Vagina (tissue), 2 donors: ENCODE data around the gene KCNC1. TPM values are rescaled to one million over a fixed set of nuclear protein-coding genes. Genes with fewer than 3 reads are reported as not detected.

Experiments used
- DNase-seq, 2 donors: peaks; one replicate each; pipeline ENCODE4 v3.0.0-alpha.2; 2017; ENCODE audit errors: extremely low spot score in 2 of 2
- H3K27ac ChIP-seq: fragments of 200-600 bp; sonication (generic); one replicate; pipeline ENCODE4 v1.5.1; 2019
- H3K27me3 ChIP-seq: fragments of 200-600 bp; sonication (generic); one replicate; pipeline ENCODE4 v1.5.1; 2019
- H3K36me3 ChIP-seq, 2 donors: fragments of 200-600 bp; sonication (generic); one replicate each; pipeline ENCODE4 v1.5.1; 2017 to 2019
- H3K4me1 ChIP-seq: fragments of 200-600 bp; sonication (generic); one replicate; pipeline ENCODE4 v1.5.1; 2019
- H3K4me3 ChIP-seq, 2 donors: fragments of 200-600 bp; sonication (generic); 1 replicate in 1 of 2; 2 replicates in 1 of 2; pipeline ENCODE4 v1.5.1; 2016 to 2019
- H3K9me3 ChIP-seq: fragments of 200-600 bp; sonication (generic); one replicate; pipeline ENCODE4 v1.5.1; 2019
- CTCF ChIP-seq, 3 experiments: fragments of 450-650 bp in 2 of 3; fragments of 200-600 bp in 1 of 3; sonication (generic) in 1 of 3; IDR thresholded peaks; one replicate each; pipeline ENCODE4 v1.5.1; 2017 to 2019; ENCODE audit warnings: antibody characterized with exemption in 3 of 3, mild to moderate bottlenecking in 2 of 3, moderate library complexity in 2 of 3
- POLR2A ChIP-seq, 2 donors: fragments of 450-650 bp; IDR thresholded peaks; one replicate each; pipeline ENCODE4 v1.6.1; 2017; ENCODE audit warnings: antibody characterized with exemption in 2 of 2, mild to moderate bottlenecking in 2 of 2, moderate library complexity in 2 of 2
- POLR2AphosphoS5 ChIP-seq, 2 donors: sonication (generic); formaldehyde crosslinking; IDR thresholded peaks; one replicate each; pipeline ENCODE4 v1.9.0; 2017; ENCODE audit warnings: antibody characterized with exemption in 2 of 2, mild to moderate bottlenecking in 2 of 2, low read depth in 1 of 2; ENCODE audit not compliant: insufficient read depth in 1 of 2
- intact Hi-C: fragments of 100-400 bp; cut with DNase I; formaldehyde crosslinking; loops from one replicate; pipeline ENCODE4 v1.15.1; 2023
- total RNA-seq: library from RNA; depleted of rRNA; stranded (reverse); fragments of >200 nt; gene quantifications from one replicate; pipeline ENCODE4 v1.2.3, GENCODE V29; 2016

The KCNC1 gene
- total RNA-seq, 1 donor from 2014 or later, result 0.49 TPM

GRCh38 chr11:17703951-17704350 lies 30.6 kb upstream of the KCNC1 start:
- no peaks in the 10 kb centered on the region for H3K9me3 ChIP-seq
- H3K27ac ChIP-seq, result no peak overlapping the region
- no peak for TF ChIP-seq POLR2A (IDR thresholded peaks at IDR 0.05)
- no peak for TF ChIP-seq POLR2AphosphoS5 (IDR thresholded peaks at IDR 0.05; ENCODE audit: insufficient read depth in 1 of 2, low read depth in 1 of 2)
- TF ChIP-seq CTCF (IDR thresholded peaks at IDR 0.05), result no peak
- no peaks in the 10 kb centered on the region for H3K4me1 ChIP-seq
- H3K36me3 ChIP-seq, result no peaks in the 10 kb centered on the region
- no peak overlapping the region for H3K4me3 ChIP-seq
- intact Hi-C loops, result no loop called here
- no peaks in the 10 kb centered on the region for H3K27me3 ChIP-seq
- DNase-seq, result no peak

GRCh38 chr11:17707830-17708229 lies 26.8 kb upstream of the KCNC1 start:
- TF ChIP-seq CTCF (IDR thresholded peaks at IDR 0.05), result no peak
- no peak for TF ChIP-seq POLR2A (IDR thresholded peaks at IDR 0.05)
- TF ChIP-seq POLR2AphosphoS5 (IDR thresholded peaks at IDR 0.05; ENCODE audit: insufficient read depth in 1 of 2, low read depth in 1 of 2), result no peak
- no peak overlapping the region for H3K27ac ChIP-seq
- no peaks in the 10 kb centered on the region for H3K4me1 ChIP-seq
- H3K4me3 ChIP-seq, result no peak overlapping the region
- no peaks in the 10 kb centered on the region for H3K27me3 ChIP-seq
- H3K9me3 ChIP-seq, result no peaks in the 10 kb centered on the region
- intact Hi-C loops, result no loop called here
- no peak for DNase-seq
- H3K36me3 ChIP-seq, result no peaks in the 10 kb centered on the region

DNA sequence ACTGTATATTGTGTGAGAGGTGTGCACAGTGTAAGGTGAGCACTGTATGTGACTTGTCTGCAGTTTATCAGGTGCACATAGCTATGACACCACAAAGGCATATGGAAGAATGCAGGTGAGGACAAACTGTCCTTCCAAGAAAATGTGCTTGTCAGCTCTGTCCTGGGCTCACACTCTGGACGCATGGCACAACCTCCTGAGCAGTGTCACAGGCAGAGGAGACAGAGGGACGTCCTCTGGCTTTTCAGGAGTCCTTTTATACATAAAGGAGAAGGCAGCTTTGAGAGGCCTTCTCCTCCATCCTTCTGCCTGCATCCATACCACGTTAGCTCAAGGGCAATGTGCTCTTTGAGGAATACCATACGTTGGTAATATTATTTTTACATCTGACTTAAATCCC lies 22.7 kb upstream of the KCNC1 start:
- Histone ChIP-seq H3K4me1 (no peaks in the 10 kb centered on the region), H3K27me3 (no peaks in the 10 kb centered on the region), H3K4me3 (no peak overlapping the region), H3K36me3 (no peaks in the 10 kb centered on the region), H3K9me3 (no peaks in the 10 kb centered on the region), H3K27ac (no peak overlapping the region)
- no peak for DNase-seq
- intact Hi-C loops, result no loop called here
- no peak for TF ChIP-seq CTCF (IDR thresholded peaks at IDR 0.05)
- no peak for TF ChIP-seq POLR2A (IDR thresholded peaks at IDR 0.05)
- TF ChIP-seq POLR2AphosphoS5 (IDR thresholded peaks at IDR 0.05; ENCODE audit: insufficient read depth in 1 of 2, low read depth in 1 of 2), result no peak

- Histone ChIP-seq H3K4me1 (no peaks in the 10 kb centered on the region), H3K36me3 (no peaks in the 10 kb centered on the region), H3K27me3 (no peaks in the 10 kb centered on the region), H3K27ac (no peak overlapping the region), H3K9me3 (no peaks in the 10 kb centered on the region), H3K4me3 (no peak overlapping the region)
- intact Hi-C loops, result no loop called here
- DNase-seq, result no peak
- TF ChIP-seq POLR2AphosphoS5 (IDR thresholded peaks at IDR 0.05; ENCODE audit: insufficient read depth in 1 of 2, low read depth in 1 of 2) (no peak), POLR2A (IDR thresholded peaks at IDR 0.05) (no peak), CTCF (IDR thresholded peaks at IDR 0.05) (no peak)
These were observed 20.7 kb upstream of the KCNC1 start for GRCh38 chr11:17713851-17714250.

DNA sequence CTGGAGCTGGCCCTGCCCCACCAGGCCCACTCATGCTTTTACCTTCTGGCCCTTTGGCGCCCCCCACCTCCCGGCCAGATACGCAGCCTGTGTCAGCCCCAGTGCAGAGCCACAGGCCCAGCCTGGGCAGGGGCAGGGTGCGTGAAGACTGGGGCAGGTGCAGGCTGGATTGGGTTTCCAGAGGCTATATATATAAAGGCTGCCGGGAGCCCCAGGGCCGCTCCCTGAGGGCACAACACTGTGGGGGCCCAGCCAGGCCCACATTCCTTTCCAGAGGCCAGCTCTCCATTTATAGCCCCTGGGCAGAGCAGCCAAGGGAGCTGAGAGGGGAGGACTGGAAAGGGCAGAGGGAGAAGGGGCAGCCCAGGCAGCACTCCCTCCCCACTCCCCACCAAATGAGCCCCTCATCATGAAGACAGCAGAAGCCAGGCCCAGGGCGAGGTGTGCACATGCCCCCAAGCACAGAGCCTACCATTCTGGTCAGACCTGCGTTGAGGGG lies 20.2 kb upstream of the KCNC1 start:
- intact Hi-C loops, result no loop called here
- Histone ChIP-seq H3K4me1 (no peaks in the 10 kb centered on the region), H3K9me3 (no peaks in the 10 kb centered on the region), H3K4me3 (no peak overlapping the region), H3K27ac (no peak overlapping the region), H3K36me3 (no peaks in the 10 kb centered on the region), H3K27me3 (no peaks in the 10 kb centered on the region)
- no peak for TF ChIP-seq CTCF (IDR thresholded peaks at IDR 0.05)
- TF ChIP-seq POLR2AphosphoS5 (IDR thresholded peaks at IDR 0.05; ENCODE audit: insufficient read depth in 1 of 2, low read depth in 1 of 2), result no peak
- TF ChIP-seq POLR2A (IDR thresholded peaks at IDR 0.05), result no peak
- no peak for DNase-seq
